ENCODE data around the gene MANSC1. TPM values are rescaled to one million over a fixed set of nuclear protein-coding genes. Genes with fewer than 3 reads are reported as not detected.
A peak's percentile ranks its signal among the peaks of the same experiment; 100 is the strongest.

Gene MANSC1
- total RNA-seq, 1 experiment from 2014 or later = 74.5 TPM

- DNase-seq = peak; percentile 72
- Mint-ChIP-seq H3K4me3 (ENCODE audit: low read depth, unreplicated experiment) (no peak overlapping the region), H3K27me3 (ENCODE audit: unreplicated experiment) (no peaks in the 10 kb centered on the region), H3K27ac (ENCODE audit: unreplicated experiment) (no peak overlapping the region), H3K4me1 (ENCODE audit: low read depth, unreplicated experiment) (peaks cover 68% of the 10 kb centered on the region), H3K36me3 (ENCODE audit: insufficient read depth, unreplicated experiment) (peaks cover 50% of the 10 kb centered on the region), H3K9me3 (ENCODE audit: low read depth, unreplicated experiment) (no peaks in the 10 kb centered on the region)
- no TSS peak for BruUV-seq (replicated peaks)
- peak; percentile 79 for TF ChIP-seq CTCF (IDR thresholded peaks at IDR 0.05; ENCODE audit: unreplicated experiment)
- CTCF ChIA-PET = interaction anchor here (1.2 kb wide), 1 partner anchor 252 kb away, joined by 5 read pairs; no protein-coding TSS in a partner anchor
- intact Hi-C loops (cut with micrococcal nuclease; ENCODE audit: unreplicated experiment) = no loop called here
These were observed 15.5 kb downstream of the MANSC1 start for GRCh38 chr12:12334367-12335040.

DNA sequence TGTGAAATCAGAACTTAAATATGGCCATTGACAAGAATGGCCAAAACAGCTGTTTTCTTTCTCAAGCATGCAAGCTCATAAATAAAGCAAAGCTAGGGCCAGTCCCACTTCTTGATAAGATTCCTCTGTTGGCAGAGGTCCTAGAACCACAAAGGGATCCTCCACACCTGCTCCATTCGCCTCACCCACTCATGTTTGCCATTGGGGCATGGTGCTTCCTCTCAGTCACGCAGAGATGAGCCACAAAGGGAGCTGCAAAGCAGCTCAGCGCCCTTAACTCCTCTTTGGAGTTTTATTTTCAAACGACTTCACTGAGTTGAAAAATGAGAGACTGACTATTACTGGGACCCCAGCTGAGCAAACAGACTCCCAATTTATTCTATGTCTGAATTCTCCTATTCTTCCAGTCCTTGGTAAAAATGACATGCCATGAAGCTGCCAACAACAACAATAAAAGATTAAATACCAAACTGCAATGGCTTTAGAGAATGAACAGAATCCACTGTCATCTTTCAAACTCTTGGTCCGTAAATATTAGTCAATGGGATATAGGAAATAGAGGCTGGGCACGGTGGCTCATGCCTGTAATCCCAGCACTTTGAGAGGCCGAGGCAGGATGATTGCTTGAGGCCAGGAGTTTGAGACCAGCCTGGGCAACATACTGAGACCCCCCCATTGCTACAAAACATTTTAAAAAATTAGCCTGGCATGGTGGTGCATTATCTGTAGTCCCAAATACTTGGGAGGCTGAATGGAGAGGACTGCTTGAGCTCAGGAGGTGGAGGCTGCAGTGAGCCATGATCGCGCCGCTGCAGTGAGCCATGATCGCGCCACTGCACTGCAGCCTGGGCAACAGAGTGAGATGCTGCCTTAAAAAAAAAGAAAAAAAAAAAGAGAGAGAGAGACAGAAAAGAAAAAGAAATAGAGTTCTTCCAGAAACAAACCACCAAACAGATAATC is 16.4 kb downstream of the MANSC1 start:
- no peaks in the 10 kb centered on the region for H3K27me3 Mint-ChIP-seq (ENCODE audit: unreplicated experiment)
- DNase-seq = peak; percentile 27
- no peak overlapping the region for H3K27ac Mint-ChIP-seq (ENCODE audit: unreplicated experiment)
- BruUV-seq (replicated peaks) = no TSS peak
- H3K9me3 Mint-ChIP-seq (ENCODE audit: low read depth, unreplicated experiment) = no peaks in the 10 kb centered on the region
- H3K4me3 Mint-ChIP-seq (ENCODE audit: low read depth, unreplicated experiment) = peak overlapping the region; percentile 19
- TF ChIP-seq CTCF (IDR thresholded peaks at IDR 0.05; ENCODE audit: unreplicated experiment) = no peak
- H3K4me1 Mint-ChIP-seq (ENCODE audit: low read depth, unreplicated experiment) = peaks cover 60% of the 10 kb centered on the region
- intact Hi-C loops (cut with micrococcal nuclease; ENCODE audit: unreplicated experiment) = no loop called here
- CTCF ChIA-PET = interaction anchor here (1.2 to 1.3 kb wide), 3 partner anchors 16 to 262 kb away, joined by 4 to 9 read pairs (median 5); partner anchors contain the start of gene MANSC1
- H3K36me3 Mint-ChIP-seq (ENCODE audit: insufficient read depth, unreplicated experiment) = peaks cover 46% of the 10 kb centered on the region

DNA sequence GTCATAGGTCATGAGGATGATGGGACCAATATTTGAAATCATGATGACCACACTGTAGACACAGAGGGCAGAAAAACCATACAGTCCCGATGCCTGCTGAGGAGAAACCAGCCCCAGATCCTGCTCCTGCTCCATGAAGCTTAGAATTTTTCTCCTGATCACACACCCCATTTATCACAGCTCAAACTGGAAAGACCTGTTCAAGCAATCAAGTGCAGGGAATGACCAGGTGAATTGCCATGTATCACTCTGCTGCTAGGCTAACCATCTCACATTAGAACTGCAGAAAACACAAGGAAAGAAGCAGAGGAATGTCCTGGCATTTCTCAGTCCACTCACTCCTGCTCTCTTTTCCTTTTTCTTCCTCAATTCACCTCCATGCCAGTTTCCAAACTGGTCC is 18.1 kb downstream of the MANSC1 start:
- Mint-ChIP-seq H3K4me1 (ENCODE audit: low read depth, unreplicated experiment) (peaks cover 64% of the 10 kb centered on the region), H3K9me3 (ENCODE audit: low read depth, unreplicated experiment) (no peaks in the 10 kb centered on the region), H3K27ac (ENCODE audit: unreplicated experiment) (peak overlapping the region; percentile 58), H3K36me3 (ENCODE audit: insufficient read depth, unreplicated experiment) (peaks cover 42% of the 10 kb centered on the region), H3K27me3 (ENCODE audit: unreplicated experiment) (no peaks in the 10 kb centered on the region), H3K4me3 (ENCODE audit: low read depth, unreplicated experiment) (peak overlapping the region; percentile 36)
- CTCF ChIA-PET = interaction anchor here (0.6 to 1.3 kb wide), 6 partner anchors 18 to 786 kb away, joined by 3 to 7 read pairs (median 4); partner anchors contain the start of gene MANSC1
- intact Hi-C loops (cut with micrococcal nuclease; ENCODE audit: unreplicated experiment) = no loop called here
- TF ChIP-seq CTCF (IDR thresholded peaks at IDR 0.05; ENCODE audit: unreplicated experiment) = no peak
- peak; percentile 41 for DNase-seq
- no TSS peak for BruUV-seq (replicated peaks)

GRCh38 chr12:12331244-12331771 is 18.7 kb downstream of the MANSC1 start:
- H3K27ac Mint-ChIP-seq (ENCODE audit: unreplicated experiment) = peak overlapping the region; percentile 15
- intact Hi-C loops (cut with micrococcal nuclease; ENCODE audit: unreplicated experiment) = no loop called here
- CTCF ChIA-PET = interaction anchor here (0.6 to 1.3 kb wide), 4 partner anchors 19 to 295 kb away, joined by 3 to 4 read pairs (median 4); partner anchors contain the start of gene MANSC1
- TF ChIP-seq CTCF (IDR thresholded peaks at IDR 0.05; ENCODE audit: unreplicated experiment) = no peak
- H3K27me3 Mint-ChIP-seq (ENCODE audit: unreplicated experiment) = no peaks in the 10 kb centered on the region
- peaks cover 41% of the 10 kb centered on the region for H3K36me3 Mint-ChIP-seq (ENCODE audit: insufficient read depth, unreplicated experiment)
- DNase-seq = no peak
- no TSS peak for BruUV-seq (replicated peaks)
- peaks cover 63% of the 10 kb centered on the region for H3K4me1 Mint-ChIP-seq (ENCODE audit: low read depth, unreplicated experiment)
- no peaks in the 10 kb centered on the region for H3K9me3 Mint-ChIP-seq (ENCODE audit: low read depth, unreplicated experiment)
- H3K4me3 Mint-ChIP-seq (ENCODE audit: low read depth, unreplicated experiment) = peak overlapping the region; percentile 13
